Lung microvascular endothelial cell (primary cell): ENCODE results near the gene SCO2. TPM values are rescaled to one million over a fixed set of nuclear protein-coding genes. Genes with fewer than 3 reads are reported as not detected.

ENCODE experiments used
- DNase-seq, 2 donors: peaks; one replicate each; pipeline versions ENCODE4 v3.0.0 to v3.0.0-alpha.2; 2010; ENCODE audit warnings: low read depth in 2 of 2
- total RNA-seq: library from RNA; depleted of rRNA; stranded (reverse); fragments of >200 nt; gene quantifications from 2 replicates; pipeline ENCODE4 v1.2.1, GENCODE V29; 2014

SCO2 gene
- total RNA-seq, 1 donor from 2014 or later: 2.4 TPM

DNA sequence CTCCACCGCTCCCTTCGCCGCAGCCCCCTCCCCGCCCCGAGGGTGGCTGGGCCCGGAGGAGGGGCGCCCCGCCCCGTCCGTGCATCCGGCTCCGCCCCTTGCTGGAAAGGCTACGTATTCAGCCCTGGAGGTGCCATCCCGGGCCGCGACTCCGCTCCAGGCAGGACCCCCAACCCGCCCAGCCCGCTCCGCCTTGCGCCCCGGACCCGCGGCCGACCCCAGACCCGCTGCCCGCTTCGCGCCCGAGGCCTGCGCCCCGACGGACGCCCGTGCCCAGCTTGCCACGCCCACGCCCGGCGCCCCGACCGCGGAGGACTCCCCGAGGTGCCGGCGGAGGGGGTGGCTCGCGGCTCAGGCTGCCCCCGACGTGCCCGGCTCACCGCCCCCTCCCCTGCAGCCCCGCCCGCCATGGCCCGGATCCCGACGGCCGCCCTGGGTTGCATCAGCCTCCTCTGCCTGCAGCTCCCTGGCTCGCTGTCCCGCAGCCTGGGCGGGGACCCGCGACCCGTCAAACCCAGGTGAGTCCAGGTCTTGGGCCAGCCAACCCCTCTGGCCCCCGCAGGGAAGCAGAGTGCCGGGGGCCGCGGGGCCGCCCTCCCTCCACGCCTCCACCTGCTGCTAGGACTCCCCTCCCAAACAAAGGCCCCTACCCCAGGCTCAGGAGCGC is 43.8 kb downstream of the SCO2 start, which contains the start of gene ADM2:
Gene ADM2 (plus strand): TSS at position 104 of the 667 bp plus-strand sequence. CDS start 305 bp downstream, at position 409.
- peak in 1 of 2 donors; percentile 31 for DNase-seq

DNA sequence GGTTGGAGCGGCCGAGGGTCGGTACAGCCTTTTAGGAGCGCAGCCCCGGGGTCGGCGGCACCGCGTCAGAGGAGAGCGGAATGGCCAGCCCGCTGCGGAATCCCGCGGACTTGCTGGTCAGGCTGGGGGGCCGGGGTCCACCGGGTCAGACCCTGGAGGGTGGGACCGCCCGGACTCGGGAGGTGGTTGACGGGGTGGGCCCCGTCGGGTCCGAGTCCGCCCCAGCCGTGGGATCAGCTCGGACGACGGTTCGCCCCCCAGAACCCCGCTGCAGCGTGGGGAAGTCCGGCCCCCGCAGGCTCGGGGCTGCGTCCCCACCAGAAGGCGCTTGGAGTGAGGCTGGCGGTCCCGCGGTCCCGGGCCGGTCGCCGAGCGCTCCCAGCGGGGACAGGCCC is 44.4 kb downstream of the SCO2 start:
- DNase-seq: no peak

DNA sequence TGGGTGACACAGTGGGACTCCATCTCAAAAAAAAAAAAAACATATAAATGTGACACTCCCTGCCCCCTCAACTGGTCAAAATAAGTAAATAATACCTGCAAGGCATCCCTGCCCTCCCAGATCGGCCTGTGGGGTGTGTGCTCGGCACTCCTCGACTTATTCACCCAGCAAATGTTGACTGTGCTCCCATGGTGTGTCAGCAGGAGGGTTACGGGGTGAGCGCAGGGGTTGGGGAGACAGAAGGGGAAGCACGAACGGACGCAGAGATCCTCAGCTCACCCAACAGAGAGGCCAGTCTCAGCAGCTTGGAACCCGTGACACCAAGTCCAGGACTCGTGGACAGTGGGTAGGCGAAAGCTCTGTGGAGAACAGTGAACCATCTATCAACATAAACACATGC is 45.7 kb downstream of the SCO2 start:
- no peak for DNase-seq

DNA sequence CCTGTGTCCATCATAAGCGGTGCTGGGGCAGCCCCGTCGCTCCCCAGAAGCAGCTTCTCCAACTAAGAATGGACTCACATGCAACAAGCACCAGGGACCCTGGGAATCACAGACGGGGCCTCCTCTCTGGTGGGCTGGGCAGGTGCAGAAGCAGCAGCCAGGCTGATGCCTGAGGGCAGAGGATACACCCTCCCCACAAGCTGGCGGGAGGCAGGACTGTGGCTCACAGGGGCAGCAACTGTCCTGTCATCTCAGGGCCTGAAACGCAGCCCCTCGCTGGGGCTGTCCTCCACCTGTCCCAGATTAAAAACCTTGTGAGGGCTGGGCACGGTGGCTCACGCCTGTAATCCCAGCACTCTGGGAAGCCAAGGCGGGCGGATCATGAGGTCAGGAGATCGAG is 47.5 kb downstream of the SCO2 start:
- DNase-seq: no peak

DNA sequence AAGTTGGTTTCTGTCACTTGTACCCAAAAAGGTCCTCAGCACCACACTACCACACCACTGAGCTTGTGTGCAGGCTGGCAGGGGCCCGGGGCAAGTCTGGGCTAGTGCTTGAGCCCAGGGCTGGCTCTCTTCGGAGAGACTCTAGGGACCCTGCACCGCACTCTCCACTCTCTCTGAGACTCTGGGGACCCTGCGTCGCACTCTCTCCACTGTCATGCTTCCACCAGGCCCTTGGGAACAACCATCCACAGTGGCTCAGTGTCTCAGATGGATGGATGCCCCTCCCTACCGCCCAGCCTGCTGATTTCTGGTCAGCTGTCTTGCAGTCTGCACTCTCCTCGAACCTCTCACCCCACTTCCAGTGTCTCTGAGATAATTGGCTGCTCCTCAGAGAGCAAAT is 48.5 kb downstream of the SCO2 start:
- no peak for DNase-seq

DNA sequence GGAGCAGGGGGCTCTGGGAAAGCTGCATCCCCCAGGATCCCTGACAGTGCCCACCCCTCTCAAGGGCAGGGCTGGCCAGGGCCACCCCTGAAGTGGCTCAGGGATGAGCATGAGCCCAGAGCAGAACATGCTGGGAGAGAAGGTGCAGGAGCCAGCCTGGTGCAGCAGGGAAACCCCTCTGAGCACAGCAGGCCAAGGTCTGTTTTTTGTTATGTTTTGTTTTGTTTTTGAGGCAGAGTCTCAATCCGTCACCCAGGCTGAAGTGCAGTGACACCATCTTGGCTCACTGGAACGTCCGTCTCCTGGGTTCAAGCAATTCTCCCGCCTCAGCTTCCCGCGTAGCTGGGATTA is 49.8 kb downstream of the SCO2 start:
- DNase-seq: no peak

DNA sequence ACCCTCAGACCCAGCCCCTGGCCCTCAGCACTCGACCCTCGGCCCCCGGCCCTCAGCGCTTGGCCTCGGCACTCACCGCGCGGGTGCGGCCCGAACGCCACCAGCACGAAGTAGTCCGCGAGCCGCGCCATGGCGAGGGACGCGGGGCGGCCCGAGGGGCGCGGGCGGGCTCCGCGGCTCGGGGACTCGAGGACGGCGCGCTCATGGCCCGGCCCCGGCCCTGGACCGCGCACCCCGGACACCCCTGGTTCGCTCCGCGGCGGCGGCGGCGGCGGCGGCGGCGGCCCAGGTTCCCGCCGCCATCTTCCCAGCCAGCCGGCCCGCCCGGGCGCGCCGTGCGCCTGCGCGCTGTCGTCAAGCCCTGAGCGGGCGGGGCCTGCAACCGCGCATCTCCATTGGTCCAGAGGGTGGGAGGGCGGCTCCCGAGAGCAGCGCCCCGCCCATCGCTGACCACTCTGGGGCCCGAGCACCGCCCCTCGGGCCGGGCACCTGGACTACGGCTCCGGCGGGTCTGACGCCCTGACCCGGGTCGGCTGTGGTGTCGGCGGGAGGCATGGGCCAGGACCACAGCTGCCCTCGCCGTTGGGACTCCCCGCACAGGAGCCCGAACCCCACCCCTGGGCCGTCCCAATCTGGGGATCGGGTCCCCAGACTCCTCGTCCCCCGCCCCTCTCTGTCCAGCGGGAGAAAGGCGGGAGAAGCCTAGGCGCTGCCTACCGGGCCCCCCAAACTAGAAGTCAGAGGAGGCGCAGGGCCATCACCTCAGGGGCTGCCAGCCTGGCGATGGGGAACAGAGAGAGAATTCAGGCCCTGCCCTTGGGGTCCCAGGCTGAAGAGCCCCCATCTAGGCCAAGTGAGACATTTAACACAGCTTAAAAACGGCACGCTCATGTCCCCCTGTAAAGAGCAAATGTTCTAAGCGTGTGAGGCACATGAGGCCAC is 50.4 kb downstream of the SCO2 start, which contains the start of gene SBF1:
Gene SBF1 (minus strand): TSS at position 326 of the 942 bp plus-strand sequence. CDS start 195 bp downstream, at position 131.
- peak; percentile 91 to 94 for DNase-seq

DNA sequence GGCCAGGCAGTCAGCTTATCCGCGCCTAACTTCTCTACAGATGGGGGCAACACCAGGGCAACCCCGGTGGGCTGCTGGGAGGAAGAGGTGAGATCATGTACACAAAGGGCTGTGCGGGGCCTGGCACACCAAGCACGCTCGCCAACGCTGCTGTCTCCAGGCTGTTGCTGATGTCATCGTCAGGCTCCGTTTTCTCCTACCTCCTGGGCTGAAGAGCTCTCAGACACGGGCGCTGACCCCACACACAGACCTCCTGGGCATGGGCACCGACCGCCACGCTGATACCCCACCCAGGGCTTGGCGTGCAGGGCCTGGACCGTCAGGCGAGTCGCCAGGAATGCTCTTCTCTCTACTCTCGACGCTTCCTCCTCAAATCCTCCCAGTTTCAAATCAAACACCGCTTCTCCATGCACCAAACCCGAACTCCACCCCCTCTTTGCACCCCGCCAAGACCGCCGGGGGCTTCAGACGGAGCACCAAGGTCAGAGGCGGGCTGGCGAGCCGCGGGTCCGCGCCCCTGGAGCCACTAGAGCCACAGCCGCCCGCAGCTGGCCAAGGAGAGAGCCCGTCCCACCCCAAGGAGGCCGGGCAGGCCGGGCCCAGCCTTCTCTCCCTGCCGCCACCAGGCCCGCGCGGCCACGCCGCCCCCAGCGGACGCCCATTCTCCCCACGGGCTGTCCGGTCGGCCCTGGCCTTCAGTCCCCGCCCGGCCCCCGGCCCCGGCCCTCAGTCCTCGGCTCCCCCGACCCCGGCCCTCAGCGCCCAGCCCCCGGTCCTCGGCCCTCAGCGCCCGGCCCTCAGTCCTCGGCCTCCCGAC is 51.3 kb downstream of the SCO2 start:
- DNase-seq: peak; percentile 45 to 66

Other genes starting within 250 kb of the SCO2 start
- gene PLXNB2, start 218.0 kb downstream of the SCO2 start, total RNA-seq: 47.3 and 55.2 TPM in 2 replicates
- gene DENND6B, start 198.6 kb downstream of the SCO2 start, total RNA-seq: 0.65 and 1.8 TPM in 2 replicates
- 32.9 and 37.7 TPM in 2 replicates for gene PPP6R2, start 182.3 kb downstream of the SCO2 start, total RNA-seq
- gene SBF1, start 50.6 kb downstream of the SCO2 start, total RNA-seq: 19.8 and 35.3 TPM in 2 replicates
- 0.22 and 0.99 TPM in 2 replicates for gene ADM2, start 44.1 kb downstream of the SCO2 start, total RNA-seq
- gene MIOX, start 38.7 kb downstream of the SCO2 start, total RNA-seq: not detected in 2 replicates
- gene LMF2, start 17.9 kb downstream of the SCO2 start, total RNA-seq: 18.7 and 27.0 TPM in 2 replicates
- gene NCAPH2, start 17.4 kb downstream of the SCO2 start, total RNA-seq: 14.5 and 17.0 TPM in 2 replicates
- 8.9 and 19.8 TPM in 2 replicates for gene TYMP, start 4.4 kb upstream of the SCO2 start, total RNA-seq
- gene KLHDC7B, start 20.3 kb upstream of the SCO2 start, total RNA-seq: not detected in 2 replicates
- not detected in 2 replicates for gene SYCE3, start 37.3 kb upstream of the SCO2 start, total RNA-seq
- gene CPT1B, start 52.8 kb upstream of the SCO2 start, total RNA-seq: 1.5 and 5.2 TPM in 2 replicates
- gene CHKB, start 57.3 kb upstream of the SCO2 start, total RNA-seq: 20.5 and 25.4 TPM in 2 replicates
- gene MAPK8IP2, start 75.2 kb upstream of the SCO2 start, total RNA-seq: 0.20 and 0.22 TPM in 2 replicates
- gene ARSA, start 102.6 kb upstream of the SCO2 start, total RNA-seq: 8.7 and 11.3 TPM in 2 replicates
- gene SHANK3, start 147.2 kb upstream of the SCO2 start, total RNA-seq: 7.6 and 11.5 TPM in 2 replicates
- under 0.01 and 0.20 TPM in 2 replicates for gene ACR, start 212.6 kb upstream of the SCO2 start, total RNA-seq